Keratinocyte (primary cell): ENCODE data around the gene TECPR1. TPM values are rescaled to one million over a fixed set of nuclear protein-coding genes. Genes with fewer than 3 reads are reported as not detected.

Experiments used
- DNase-seq: peaks from one replicate; pipeline ENCODE4 v3.0.0-alpha.2; 2011; ENCODE audit warnings: low read depth, missing footprints, low spot score
- FAIRE-seq: peaks from 2 replicates; lab custom pipeline; 2011; peaks lifted over from hg19 to GRCh38; lab: Jason Lieb, UNC
- H2AFZ ChIP-seq: 2 replicates; pipeline ENCODE4 v1.6.0; 2012; ENCODE audit warnings: low read length, control low read depth, inconsistent platforms; ENCODE audit not compliant: control insufficient read depth
- H3K27ac ChIP-seq: 2 replicates; pipeline ENCODE4 v1.5.1; 2011; ENCODE audit warnings: low read length; ENCODE audit not compliant: control insufficient read depth, insufficient read depth
- H3K27me3 ChIP-seq: 3 replicates; pipeline ENCODE4 v1.6.0; 2011; ENCODE audit warnings: low read length; ENCODE audit not compliant: control insufficient read depth, insufficient read depth; ENCODE audit errors: extremely low read depth
- H3K36me3 ChIP-seq, 2 experiments: 2 replicates in 1 of 2; 3 replicates in 1 of 2; pipeline ENCODE4 v1.5.1; 2011; ENCODE audit warnings: low read length in 2 of 2, mild to moderate bottlenecking in 1 of 2; ENCODE audit not compliant: control insufficient read depth in 2 of 2, insufficient read depth in 2 of 2; ENCODE audit errors: extremely low read depth in 1 of 2
- H3K4me1 ChIP-seq: 3 replicates; pipeline ENCODE4 v1.5.1; 2011; ENCODE audit warnings: low read length; ENCODE audit not compliant: control insufficient read depth, insufficient read depth; ENCODE audit errors: extremely low read depth
- H3K4me2 ChIP-seq: 3 replicates; pipeline ENCODE4 v1.6.0; 2011; ENCODE audit warnings: low read depth, low read length; ENCODE audit not compliant: control insufficient read depth, insufficient read depth; ENCODE audit errors: extremely low read depth
- H3K4me3 ChIP-seq, 3 experiments: fragments of 200-600 bp in 1 of 3; sonication (generic) in 1 of 3; 2 replicates in 2 of 3; 3 replicates in 1 of 3; pipeline ENCODE4 v1.5.1; 2011 to 2016; ENCODE audit warnings: low read length in 3 of 3, mild to moderate bottlenecking in 3 of 3, control low read depth in 2 of 3, inconsistent platforms in 1 of 3, low read depth in 1 of 3, mixed read lengths in 1 of 3, mixed run types in 1 of 3, moderate library complexity in 1 of 3; ENCODE audit not compliant: control insufficient read depth in 2 of 3, insufficient read depth in 2 of 3; ENCODE audit errors: extremely low read depth in 1 of 3
- H3K79me2 ChIP-seq: 2 replicates; pipeline ENCODE4 v1.6.0; 2012; ENCODE audit warnings: low read length; ENCODE audit not compliant: control insufficient read depth, insufficient read depth
- H3K9ac ChIP-seq: 3 replicates; pipeline ENCODE4 v1.6.0; 2011; ENCODE audit warnings: low read length; ENCODE audit not compliant: control insufficient read depth, insufficient read depth; ENCODE audit errors: extremely low read depth
- H3K9me1 ChIP-seq: 3 replicates; pipeline ENCODE4 v1.6.0; 2011; ENCODE audit warnings: low read length; ENCODE audit not compliant: control insufficient read depth, insufficient read depth; ENCODE audit errors: extremely low read depth
- H3K9me3 ChIP-seq: 2 replicates; pipeline ENCODE4 v1.5.1; 2012; ENCODE audit warnings: low read depth, low read length; ENCODE audit not compliant: control insufficient read depth
- H4K20me1 ChIP-seq: 3 replicates; pipeline ENCODE4 v1.6.0; 2011; ENCODE audit warnings: low read length; ENCODE audit not compliant: control insufficient read depth, insufficient read depth; ENCODE audit errors: extremely low read depth
- CTCF ChIP-seq, 3 experiments: IDR thresholded peaks in 1 of 3; conservative IDR thresholded peaks in 1 of 3; optimal IDR thresholded peaks in 1 of 3; 2 replicates in 2 of 3; 3 replicates in 1 of 3; pipeline versions ENCODE3 to v1.5.1; 2011; ENCODE audit warnings: low read length in 3 of 3, mild to moderate bottlenecking in 3 of 3, moderate library complexity in 2 of 3, control low read depth in 1 of 3, inconsistent platforms in 1 of 3; ENCODE audit not compliant: insufficient read depth in 2 of 3; ENCODE audit errors: extremely low read depth in 1 of 3
- EZH2 ChIP-seq: IDR thresholded peaks from one replicate; pipeline ENCODE4 v1.6.1; 2012; ENCODE audit warnings: inconsistent platforms, mild to moderate bottlenecking, low read length, moderate library complexity
- dilution Hi-C: fragments of 300-500 bp; cut with MboI; formaldehyde crosslinking; loops from one replicate; pipeline ENCODE4 v1.7.0; 2020; ENCODE audit warnings: low sequenced_read_pairs; ENCODE audit not compliant: extremely low pct_ligation_motif_present
- polyA plus RNA-seq, 5 experiments: library from polyadenylated mRNA; depleted of rRNA in 3 of 5; stranded (reverse) in 3 of 5; stranded (forward) in 1 of 5; unstranded in 1 of 5; fragments of >200 nt; gene quantifications; 1 replicate in 1 of 5; 2 replicates in 3 of 5; 3 replicates in 1 of 5; pipeline versions ENCODE4 v1.2.1 to v1.2.3, GENCODE V29; 2011 to 2012; ENCODE audit warnings: missing spikeins in 2 of 5, low read depth in 1 of 5, low replicate concordance in 1 of 5

Gene TECPR1
- polyA plus RNA-seq, 1 donor (not counting 4 experiments of a cell fraction or from before 2014, with no cell fraction given): 2.4 TPM

- no peak overlapping the region for H3K4me3 ChIP-seq
- H3K27ac ChIP-seq: no peak overlapping the region
- DNase-seq: no peak
- H3K36me3 ChIP-seq: peaks cover 0 to 9% of the 10 kb centered on the region in 2 experiments
- no peak overlapping the region for H3K4me2 ChIP-seq
- H3K9ac ChIP-seq: no peak overlapping the region
- H3K4me1 ChIP-seq: peaks cover 6% of the 10 kb centered on the region
- H3K9me1 ChIP-seq: no peaks in the 10 kb centered on the region
- FAIRE-seq: no peak
- dilution Hi-C loops: no loop called here
- no peaks in the 10 kb centered on the region for H3K27me3 ChIP-seq
- no peak overlapping the region for H2AFZ ChIP-seq
- TF ChIP-seq EZH2: no peak
- no peak for TF ChIP-seq CTCF (optimal IDR thresholded peaks at IDR 0.05 in 1 of 3, IDR thresholded peaks at IDR 0.05 in 1 of 3, conservative IDR thresholded peaks at IDR 0.05 in 1 of 3; ENCODE audit: extremely low read depth in 1 of 3, insufficient read depth in 2 of 3, low read length in 3 of 3)
- H3K9me3 ChIP-seq: no peaks in the 10 kb centered on the region
- peaks cover 17% of the 10 kb centered on the region for H3K79me2 ChIP-seq
- no peaks in the 10 kb centered on the region for H4K20me1 ChIP-seq
These were observed 4.4 kb upstream of the TECPR1 start for GRCh38 chr7:98256431-98256830.

GRCh38 chr7:98254951-98255610, 3.0 kb upstream of the TECPR1 start:
- Histone ChIP-seq H3K79me2 (peaks cover 17% of the 10 kb centered on the region), H3K27me3 (no peaks in the 10 kb centered on the region), H3K9ac (no peak overlapping the region), H2AFZ (no peak overlapping the region), H3K9me3 (no peaks in the 10 kb centered on the region), H3K36me3 (peaks cover 0 to 7% of the 10 kb centered on the region in 2 experiments), H3K4me1 (peaks cover 6% of the 10 kb centered on the region), H3K4me2 (no peak overlapping the region), H4K20me1 (no peaks in the 10 kb centered on the region), H3K4me3 (no peak overlapping the region), H3K9me1 (no peaks in the 10 kb centered on the region), H3K27ac (no peak overlapping the region)
- no peak for DNase-seq
- FAIRE-seq: no peak
- dilution Hi-C loops: no loop called here
- TF ChIP-seq CTCF (optimal IDR thresholded peaks at IDR 0.05 in 1 of 3, IDR thresholded peaks at IDR 0.05 in 1 of 3, conservative IDR thresholded peaks at IDR 0.05 in 1 of 3; ENCODE audit: extremely low read depth in 1 of 3, insufficient read depth in 2 of 3, low read length in 3 of 3) (no peak), EZH2 (no peak)
